ENCODE measurements around the gene GTF2F2. TPM values are rescaled to one million over a fixed set of nuclear protein-coding genes. Genes with fewer than 3 reads are reported as not detected.
A peak's percentile ranks its signal among the peaks of the same experiment; 100 is the strongest.

Gene GTF2F2
- total RNA-seq, 3 donors from 2014 or later (not counting 1 experiment from before 2014, with no cell fraction given), result 13.6 to 16.4 (median 15.7) TPM

- no peak overlapping the region for H3K4me3 Mint-ChIP-seq
- H3K9me3 Mint-ChIP-seq, result no peaks in the 10 kb centered on the region
- H3K36me3 ChIP-seq (ENCODE audit: control insufficient read depth, insufficient read depth, low read length), result no peaks in the 10 kb centered on the region
- H3K27me3 Mint-ChIP-seq (ENCODE audit: low read depth in 2 of 2), result no peaks in the 10 kb centered on the region
- DNase-seq, result peak in 1 of 2 donors; percentile 38
- no peaks in the 10 kb centered on the region for H3K9me3 ChIP-seq (ENCODE audit: control insufficient read depth, insufficient read depth, low read length)
- H3K36me3 Mint-ChIP-seq, result no peaks in the 10 kb centered on the region
- H3K4me1 Mint-ChIP-seq, result peaks cover 20 to 33% of the 10 kb centered on the region in 2 donors
- WGBS (ENCODE audit: insufficient coverage), result 59% methylated on average over 9 of the region's 9 CpGs
- H3K27ac Mint-ChIP-seq, result peak overlapping the region in 1 of 2 donors; percentile 20
- peaks cover 23% of the 10 kb centered on the region for H3K4me1 ChIP-seq (ENCODE audit: control insufficient read depth, insufficient read depth, low read length)
- intact Hi-C loops (cut with micrococcal nuclease), result no loop called here
- no peak for ATAC-seq
- H3K27me3 ChIP-seq (ENCODE audit: control insufficient read depth, insufficient read depth, low read length), result no peaks in the 10 kb centered on the region
- H3K4me3 ChIP-seq (ENCODE audit: low read length), result no peak overlapping the region
- TF ChIP-seq, protein P1, sequence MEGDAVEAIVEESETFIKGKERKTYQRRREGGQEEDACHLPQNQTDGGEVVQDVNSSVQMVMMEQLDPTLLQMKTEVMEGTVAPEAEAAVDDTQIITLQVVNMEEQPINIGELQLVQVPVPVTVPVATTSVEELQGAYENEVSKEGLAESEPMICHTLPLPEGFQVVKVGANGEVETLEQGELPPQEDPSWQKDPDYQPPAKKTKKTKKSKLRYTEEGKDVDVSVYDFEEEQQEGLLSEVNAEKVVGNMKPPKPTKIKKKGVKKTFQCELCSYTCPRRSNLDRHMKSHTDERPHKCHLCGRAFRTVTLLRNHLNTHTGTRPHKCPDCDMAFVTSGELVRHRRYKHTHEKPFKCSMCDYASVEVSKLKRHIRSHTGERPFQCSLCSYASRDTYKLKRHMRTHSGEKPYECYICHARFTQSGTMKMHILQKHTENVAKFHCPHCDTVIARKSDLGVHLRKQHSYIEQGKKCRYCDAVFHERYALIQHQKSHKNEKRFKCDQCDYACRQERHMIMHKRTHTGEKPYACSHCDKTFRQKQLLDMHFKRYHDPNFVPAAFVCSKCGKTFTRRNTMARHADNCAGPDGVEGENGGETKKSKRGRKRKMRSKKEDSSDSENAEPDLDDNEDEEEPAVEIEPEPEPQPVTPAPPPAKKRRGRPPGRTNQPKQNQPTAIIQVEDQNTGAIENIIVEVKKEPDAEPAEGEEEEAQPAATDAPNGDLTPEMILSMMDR (IDR thresholded peaks at IDR 0.05), result no peak
- H3K27ac ChIP-seq (ENCODE audit: low read length), result no peak overlapping the region
These were observed 207.1 kb downstream of the GTF2F2 start for GRCh38 chr13:45327253-45327955.

DNA sequence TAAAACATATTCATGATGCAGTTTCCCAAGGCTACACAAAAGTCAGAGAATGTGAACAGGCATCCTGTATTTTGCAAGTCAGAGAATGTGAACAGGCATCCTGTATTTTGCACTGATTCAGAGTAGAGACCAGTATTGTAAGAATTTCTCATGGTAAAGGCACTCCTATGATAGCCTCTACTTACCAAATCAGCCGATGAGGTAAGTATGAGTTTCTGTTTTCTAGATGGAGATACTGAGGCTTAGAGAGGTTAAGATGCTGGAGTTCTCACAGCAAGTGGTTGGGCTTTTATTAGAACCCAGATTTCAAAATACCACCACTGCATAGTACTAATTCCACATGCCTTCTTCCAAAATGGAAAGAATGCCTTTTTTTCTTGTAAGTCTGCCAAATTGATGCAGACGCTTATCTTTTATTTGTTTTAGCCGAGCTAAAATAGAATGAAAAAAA is 208.4 kb downstream of the GTF2F2 start:
- H3K4me3 Mint-ChIP-seq, result peak overlapping the region; percentile 55
- H3K9me3 Mint-ChIP-seq, result no peaks in the 10 kb centered on the region
- Histone ChIP-seq H3K27me3 (ENCODE audit: control insufficient read depth, insufficient read depth, low read length) (no peaks in the 10 kb centered on the region), H3K4me1 (ENCODE audit: control insufficient read depth, insufficient read depth, low read length) (peaks cover 27% of the 10 kb centered on the region), H3K27ac (ENCODE audit: low read length) (no peak overlapping the region), H3K4me3 (ENCODE audit: low read length) (no peak overlapping the region), H3K9me3 (ENCODE audit: control insufficient read depth, insufficient read depth, low read length) (no peaks in the 10 kb centered on the region), H3K36me3 (ENCODE audit: control insufficient read depth, insufficient read depth, low read length) (no peaks in the 10 kb centered on the region)
- TF ChIP-seq, protein P1 (IDR thresholded peaks at IDR 0.05), result no peak
- no peaks in the 10 kb centered on the region for H3K27me3 Mint-ChIP-seq (ENCODE audit: low read depth in 2 of 2)
- DNase-seq (no peak), ATAC-seq (no peak)
- WGBS (ENCODE audit: insufficient coverage), result 82% methylated on average over 2 of the region's 3 CpGs
- H3K36me3 Mint-ChIP-seq, result no peaks in the 10 kb centered on the region
- intact Hi-C loops (cut with micrococcal nuclease), result no loop called here
- H3K27ac Mint-ChIP-seq, result no peak overlapping the region
- peaks cover 33 to 45% of the 10 kb centered on the region in 2 donors for H3K4me1 Mint-ChIP-seq

DNA sequence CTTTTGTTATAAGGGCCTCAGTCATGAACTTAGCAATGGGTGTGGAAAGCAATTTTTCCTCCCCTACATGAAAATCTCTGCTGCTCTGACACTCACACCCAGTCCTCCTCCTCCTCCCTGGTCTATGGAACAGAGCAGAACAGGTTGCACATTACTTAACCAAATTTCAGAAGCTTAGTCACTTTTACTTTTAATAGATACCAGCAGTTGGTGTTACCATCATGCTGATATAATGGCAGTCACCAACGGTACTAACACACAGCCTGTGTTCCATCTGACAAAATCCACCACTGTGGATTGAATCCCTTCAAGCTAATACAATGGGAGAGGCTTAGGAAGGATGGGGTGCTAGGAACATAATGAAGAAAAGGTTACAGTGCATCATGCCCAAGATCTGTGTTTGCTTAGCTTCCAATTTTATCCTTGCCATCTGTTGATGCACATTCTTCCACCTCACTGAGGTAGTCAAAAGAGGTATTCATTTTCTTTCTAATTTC is 210.9 kb downstream of the GTF2F2 start:
- no peak overlapping the region for H3K4me3 Mint-ChIP-seq

More for the DNA sequence above, 210.9 kb downstream of the GTF2F2 start:
- no peak overlapping the region for H3K4me3 ChIP-seq (ENCODE audit: low read length)
- peaks cover 6% of the 10 kb centered on the region for H3K36me3 ChIP-seq (ENCODE audit: control insufficient read depth, insufficient read depth, low read length)
- Mint-ChIP-seq H3K4me1 (peaks cover 57 to 68% of the 10 kb centered on the region in 2 donors), H3K27me3 (ENCODE audit: low read depth in 2 of 2) (no peaks in the 10 kb centered on the region), H3K27ac (peak overlapping the region; percentile 65 to 67), H3K36me3 (peaks cover under 1% of the 10 kb centered on the region), H3K9me3 (no peaks in the 10 kb centered on the region)
- no peaks in the 10 kb centered on the region for H3K27me3 ChIP-seq (ENCODE audit: control insufficient read depth, insufficient read depth, low read length)
- WGBS (ENCODE audit: insufficient coverage), result 80% methylated on average over 1 of the region's 1 CpG
- intact Hi-C loops (cut with micrococcal nuclease), result no loop called here
- H3K27ac ChIP-seq (ENCODE audit: low read length), result no peak overlapping the region
- ATAC-seq (no peak), DNase-seq (no peak)
- H3K4me1 ChIP-seq (ENCODE audit: control insufficient read depth, insufficient read depth, low read length), result peaks cover 49% of the 10 kb centered on the region
- TF ChIP-seq, protein P1 (IDR thresholded peaks at IDR 0.05), result no peak
- no peaks in the 10 kb centered on the region for H3K9me3 ChIP-seq (ENCODE audit: control insufficient read depth, insufficient read depth, low read length)
